Duodenal mucosa (tissue), 2 donors: ENCODE results near the gene CHSY1.

Source experiments
- H3K27ac ChIP-seq: one replicate; pipeline ENCODE4 v1.7.0; 2013; ENCODE audit warnings: low read depth, low read length
- H3K27me3 ChIP-seq, 2 donors: one replicate each; pipeline ENCODE4 v1.7.0; 2013; ENCODE audit warnings: low read length in 2 of 2, control low read depth in 1 of 2; ENCODE audit not compliant: insufficient read depth in 2 of 2, control insufficient read depth in 1 of 2
- H3K36me3 ChIP-seq, 2 donors: one replicate each; pipeline ENCODE4 v1.7.0; 2013; ENCODE audit warnings: low read length in 2 of 2, control low read depth in 1 of 2; ENCODE audit not compliant: insufficient read depth in 2 of 2, control insufficient read depth in 1 of 2
- H3K4me1 ChIP-seq, 2 donors: one replicate each; pipeline ENCODE4 v1.7.0; 2013; ENCODE audit warnings: low read length in 2 of 2, control low read depth in 1 of 2; ENCODE audit not compliant: insufficient read depth in 2 of 2, control insufficient read depth in 1 of 2
- H3K4me3 ChIP-seq, 2 donors: one replicate each; pipeline ENCODE4 v1.7.0; 2013; ENCODE audit warnings: low read length in 2 of 2, low read depth in 1 of 2
- H3K9ac ChIP-seq, 2 donors: one replicate each; pipeline ENCODE4 v1.7.0; 2013; ENCODE audit warnings: low read length in 2 of 2, low read depth in 1 of 2
- H3K9me3 ChIP-seq, 2 donors: one replicate each; pipeline ENCODE4 v1.7.0; 2013; ENCODE audit warnings: low read length in 2 of 2, control low read depth in 1 of 2; ENCODE audit not compliant: control insufficient read depth in 1 of 2

Gene CHSY1

DNA sequence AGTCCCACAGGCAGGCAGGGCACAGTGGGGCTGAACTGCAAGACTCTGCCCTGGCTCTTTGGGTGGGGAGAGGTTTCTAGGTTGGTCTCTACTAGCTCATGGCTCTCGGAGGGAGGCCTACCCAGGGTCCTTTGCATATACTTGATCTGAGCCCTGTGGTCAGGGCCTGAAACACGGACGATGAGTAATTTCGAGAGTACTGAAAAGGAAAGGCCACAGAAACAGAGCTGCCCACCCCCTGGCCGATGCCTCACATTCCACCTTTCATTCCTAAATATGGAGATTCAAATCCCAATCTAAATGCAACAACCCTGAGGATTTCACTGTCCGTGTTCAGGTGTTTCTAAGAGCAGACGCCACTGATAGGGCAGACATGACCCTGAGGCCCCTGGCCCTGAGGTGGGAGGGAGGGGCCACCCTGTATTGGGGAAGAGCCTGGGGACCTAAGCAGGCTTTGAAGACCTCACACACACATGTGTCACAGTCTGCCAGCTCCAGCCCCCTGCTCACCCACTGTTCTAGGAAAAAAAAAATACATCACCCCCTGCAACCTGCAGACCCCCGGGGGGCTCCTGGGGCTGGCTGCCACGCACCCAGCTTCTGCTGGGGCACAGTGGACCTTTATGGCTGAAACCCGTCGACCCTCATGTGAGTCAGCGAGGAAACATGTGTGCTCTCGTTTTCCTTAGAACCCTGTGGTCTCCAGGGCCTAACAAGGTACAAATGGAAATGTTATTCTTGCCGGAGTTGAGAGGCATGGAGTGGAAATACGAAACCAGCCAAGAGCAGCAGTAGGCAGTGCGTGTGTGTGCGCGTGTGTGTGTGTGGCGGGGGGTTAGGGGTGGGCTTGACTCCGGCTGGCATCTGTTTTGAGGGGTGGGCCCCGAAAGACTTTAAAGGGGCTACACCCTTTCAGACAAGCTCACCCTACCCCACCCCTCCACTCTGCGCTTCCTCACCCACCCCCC lies 112.7 kb downstream of the CHSY1 start:
- Histone ChIP-seq H3K36me3 (no peaks in the 10 kb centered on the region), H3K27me3 (no peaks in the 10 kb centered on the region), H3K4me3 (no peak overlapping the region), H3K9me3 (peaks cover 0 to 5% of the 10 kb centered on the region in 2 donors), H3K9ac (no peak overlapping the region), H3K4me1 (peaks cover 14% of the 10 kb centered on the region in 2 donors), H3K27ac (no peak overlapping the region)

DNA sequence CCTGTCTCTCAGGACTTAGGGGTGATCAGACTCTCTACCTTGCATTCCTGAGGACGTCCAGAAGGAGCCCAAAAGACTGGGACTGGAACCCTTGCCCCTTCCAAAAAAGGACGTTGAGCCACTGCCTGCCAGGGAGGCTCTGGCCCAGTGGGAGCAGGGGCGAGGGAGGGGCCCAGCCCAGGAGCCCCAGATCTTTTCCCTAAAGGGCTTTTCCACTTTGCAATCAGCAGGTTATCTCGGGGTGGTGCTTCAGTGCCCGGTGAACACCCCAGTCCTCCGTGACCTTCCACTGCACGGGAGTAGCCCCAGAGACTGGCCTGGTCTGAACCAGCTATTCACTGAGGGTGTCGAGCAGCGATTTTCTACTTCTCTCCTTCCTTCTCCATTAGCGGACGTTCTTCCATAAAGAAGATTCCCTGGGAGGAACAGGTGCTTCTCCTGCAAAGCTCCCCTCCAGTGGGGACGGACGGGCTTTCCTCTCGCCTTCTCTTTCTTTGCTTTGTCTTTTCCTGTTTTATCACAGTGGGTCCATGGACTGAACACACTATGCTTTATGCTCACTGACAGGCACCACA lies 113.7 kb downstream of the CHSY1 start:
- no peak overlapping the region for H3K4me3 ChIP-seq
- H3K36me3 ChIP-seq = no peaks in the 10 kb centered on the region
- no peak overlapping the region for H3K9ac ChIP-seq
- H3K4me1 ChIP-seq = peaks cover 14% of the 10 kb centered on the region in 2 donors
- no peaks in the 10 kb centered on the region for H3K27me3 ChIP-seq
- H3K27ac ChIP-seq = no peak overlapping the region
- peaks cover 0 to 5% of the 10 kb centered on the region in 2 donors for H3K9me3 ChIP-seq

DNA sequence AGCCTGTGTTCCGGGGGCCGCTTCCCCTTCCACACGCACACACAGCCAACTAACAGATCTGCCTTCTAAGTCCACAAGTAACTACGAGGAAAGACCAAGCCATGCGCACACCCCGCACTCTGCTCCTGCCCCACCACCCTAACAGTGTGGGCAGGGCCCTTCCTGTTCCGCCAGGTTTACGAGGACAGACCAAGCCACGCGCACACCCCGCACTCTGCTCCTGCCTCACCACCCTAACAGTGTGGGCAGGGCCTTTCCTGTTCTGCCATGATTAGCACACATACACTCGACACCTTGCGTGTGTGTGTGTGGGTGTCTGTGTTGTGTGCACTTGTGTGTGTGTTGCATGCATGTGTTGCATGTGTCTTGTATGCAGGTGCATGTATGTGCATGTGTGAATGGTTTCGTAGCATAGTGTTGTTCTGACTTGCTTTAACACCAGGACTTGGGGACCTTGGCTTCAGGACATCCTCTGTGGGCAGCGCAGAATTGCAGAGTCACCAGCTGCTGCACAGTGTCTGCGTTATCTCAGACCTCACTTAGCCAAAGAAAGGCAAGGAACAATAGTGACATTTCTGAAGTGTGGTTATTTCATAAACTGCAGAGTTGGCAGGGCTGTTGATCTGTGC lies 114.4 kb downstream of the CHSY1 start:
- H3K9ac ChIP-seq = no peak overlapping the region
- H3K4me3 ChIP-seq = no peak overlapping the region
- H3K27me3 ChIP-seq = no peaks in the 10 kb centered on the region
- no peak overlapping the region for H3K27ac ChIP-seq
- no peaks in the 10 kb centered on the region for H3K36me3 ChIP-seq
- peaks cover 0 to 5% of the 10 kb centered on the region in 2 donors for H3K9me3 ChIP-seq
- H3K4me1 ChIP-seq = peaks cover 14% of the 10 kb centered on the region in 2 donors

DNA sequence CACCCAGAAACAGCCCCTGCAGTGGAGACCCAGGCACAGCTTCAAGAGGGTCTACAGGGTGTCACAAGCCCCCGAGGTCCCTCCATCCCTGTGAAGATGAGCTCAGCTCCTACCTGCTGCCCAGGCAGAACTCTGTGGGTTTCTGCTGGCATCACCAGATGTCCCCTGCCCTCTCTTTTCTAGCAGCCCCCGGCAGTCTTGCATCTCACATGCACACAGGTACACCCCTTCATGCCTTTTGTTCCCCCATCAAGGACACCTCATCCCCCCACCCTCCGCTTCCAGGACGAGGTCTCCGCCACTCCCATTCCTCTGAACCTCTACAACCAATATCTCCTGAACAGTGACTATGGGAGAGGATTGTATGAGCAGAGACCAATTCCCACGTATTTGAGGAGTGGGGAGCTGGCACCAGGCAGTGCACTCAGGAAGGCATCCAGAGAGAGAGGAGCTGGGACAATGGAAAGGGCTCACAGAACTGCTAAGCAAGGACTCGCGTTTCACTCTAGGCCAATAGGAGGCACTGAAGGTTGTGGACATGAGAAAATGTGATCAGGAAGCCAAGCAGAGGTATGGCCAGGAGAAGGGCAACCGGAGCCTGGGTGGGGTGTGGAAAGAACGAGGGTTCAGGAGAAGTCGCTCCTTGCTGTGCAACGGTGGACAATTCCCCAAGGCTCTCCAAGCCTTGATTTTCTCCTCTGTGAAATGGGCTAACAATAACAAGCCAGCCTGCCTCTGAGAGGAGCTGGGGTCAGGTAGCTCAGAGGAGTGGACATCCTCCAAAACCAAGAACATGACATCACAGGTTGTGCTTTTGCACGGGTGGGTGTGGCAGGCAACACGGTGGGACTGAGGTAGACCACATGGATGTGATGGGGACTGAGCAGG lies 115.2 kb downstream of the CHSY1 start:
- Histone ChIP-seq H3K4me1 (peaks cover 14% of the 10 kb centered on the region in 2 donors), H3K27ac (no peak overlapping the region), H3K9ac (no peak overlapping the region), H3K9me3 (peaks cover 0 to 5% of the 10 kb centered on the region in 2 donors), H3K4me3 (no peak overlapping the region), H3K27me3 (no peaks in the 10 kb centered on the region), H3K36me3 (no peaks in the 10 kb centered on the region)

DNA sequence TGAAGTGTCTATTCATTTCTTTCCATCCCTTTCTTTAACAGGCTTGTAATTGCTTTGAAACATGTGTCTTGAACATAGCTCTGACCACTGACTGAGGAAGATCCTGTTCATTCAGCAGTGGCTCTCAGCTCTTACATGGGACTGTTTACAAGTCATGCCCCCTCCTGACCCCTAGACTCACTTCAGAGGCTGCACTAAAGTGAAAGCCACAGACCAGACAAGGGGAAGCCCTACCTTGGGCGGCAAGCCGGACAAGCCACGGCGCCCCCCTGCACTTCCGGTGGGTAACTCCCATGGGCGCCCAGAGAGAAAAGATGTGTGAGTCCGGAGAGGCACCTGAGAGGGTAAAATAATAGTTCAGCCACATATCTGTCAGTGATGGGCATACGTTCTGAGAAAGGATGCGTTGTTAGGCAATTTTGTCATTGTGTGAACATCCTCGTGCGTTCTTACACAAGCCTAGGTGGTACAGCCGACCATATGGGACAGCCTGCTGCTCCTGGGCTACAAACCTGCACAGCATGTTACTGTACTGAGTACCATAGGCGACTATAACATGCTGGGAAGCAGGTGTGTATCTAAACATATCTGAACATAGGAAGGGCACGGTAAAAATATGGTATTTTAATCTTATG lies 116.2 kb downstream of the CHSY1 start:
- Histone ChIP-seq H3K4me1 (peaks cover 14% of the 10 kb centered on the region in 2 donors), H3K9ac (no peak overlapping the region), H3K36me3 (no peaks in the 10 kb centered on the region), H3K27ac (no peak overlapping the region), H3K27me3 (no peaks in the 10 kb centered on the region), H3K9me3 (peaks cover 0 to 5% of the 10 kb centered on the region in 2 donors), H3K4me3 (no peak overlapping the region)

DNA sequence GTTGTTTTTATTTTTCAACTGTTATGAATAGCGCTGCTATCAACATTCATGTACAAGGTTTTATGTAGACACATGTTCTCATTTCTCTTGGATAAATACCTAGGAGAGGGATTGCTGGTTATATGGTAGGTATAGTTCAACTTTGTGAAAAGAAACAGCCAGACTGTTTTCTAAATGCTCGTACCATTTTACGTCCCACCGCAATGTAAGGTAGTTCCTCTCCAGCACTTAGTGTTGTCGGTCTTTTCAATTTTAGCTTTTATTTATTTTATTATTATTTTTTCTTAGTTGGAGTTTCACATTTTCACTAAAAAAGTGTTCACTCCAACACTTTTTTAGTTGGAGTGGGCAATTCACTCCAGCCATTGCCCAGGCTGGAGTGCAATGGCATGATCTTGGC lies 117.1 kb downstream of the CHSY1 start:
- Histone ChIP-seq H3K9me3 (peaks cover 0 to 5% of the 10 kb centered on the region in 2 donors), H3K4me1 (peaks cover 10 to 14% of the 10 kb centered on the region in 2 donors), H3K27me3 (no peaks in the 10 kb centered on the region), H3K27ac (no peak overlapping the region), H3K4me3 (no peak overlapping the region), H3K9ac (no peak overlapping the region), H3K36me3 (no peaks in the 10 kb centered on the region)

DNA sequence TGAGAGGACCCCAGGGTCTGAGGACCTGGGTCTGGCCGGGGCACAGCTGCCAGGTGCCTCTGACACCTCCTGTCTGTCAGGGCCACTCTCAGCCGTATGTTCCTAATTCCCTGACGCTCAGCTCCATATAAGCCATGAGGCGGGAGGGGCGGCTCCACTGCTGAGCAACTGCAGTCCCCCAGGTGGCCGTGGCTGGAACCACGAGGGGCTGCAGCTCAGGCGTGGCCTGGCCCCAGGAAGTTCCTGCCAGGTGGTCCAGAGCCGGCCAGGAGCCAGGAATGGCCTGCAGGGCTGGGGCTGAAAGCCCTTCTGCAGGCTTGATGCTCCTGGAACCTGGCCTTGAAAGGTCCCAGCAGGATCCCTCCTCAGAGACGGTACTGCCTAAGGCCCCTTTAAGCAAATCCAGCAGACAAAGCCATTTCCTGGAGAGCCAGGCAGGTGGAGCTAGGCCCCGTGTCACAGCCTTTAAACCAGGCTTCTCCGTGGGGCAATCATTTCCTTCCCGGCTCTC lies 118.0 kb downstream of the CHSY1 start:
- no peak overlapping the region for H3K4me3 ChIP-seq
- no peaks in the 10 kb centered on the region for H3K27me3 ChIP-seq
- no peak overlapping the region for H3K27ac ChIP-seq
- H3K9ac ChIP-seq = no peak overlapping the region
- H3K9me3 ChIP-seq = peaks cover 0 to 5% of the 10 kb centered on the region in 2 donors
- H3K36me3 ChIP-seq = no peaks in the 10 kb centered on the region
- peaks cover 6 to 14% of the 10 kb centered on the region in 2 donors for H3K4me1 ChIP-seq

DNA sequence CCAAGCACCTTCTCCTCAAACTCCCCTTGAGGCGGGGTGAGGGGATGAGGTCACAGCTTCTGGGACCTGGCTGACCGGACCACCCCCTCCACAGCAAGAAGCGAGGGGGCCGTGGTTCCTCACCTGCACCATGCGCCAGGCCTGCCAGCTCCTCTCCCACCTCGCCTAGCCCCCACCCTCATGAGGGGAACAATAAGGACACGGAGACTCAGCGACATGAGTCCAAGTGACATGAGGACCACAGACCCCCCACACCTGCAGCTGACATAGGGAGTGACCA lies 118.7 kb downstream of the CHSY1 start:
- Histone ChIP-seq H3K4me3 (no peak overlapping the region), H3K4me1 (peaks cover 9 to 20% of the 10 kb centered on the region in 2 donors), H3K27me3 (no peaks in the 10 kb centered on the region), H3K27ac (no peak overlapping the region), H3K36me3 (no peaks in the 10 kb centered on the region), H3K9me3 (peaks cover 0 to 5% of the 10 kb centered on the region in 2 donors), H3K9ac (no peak overlapping the region)

DNA sequence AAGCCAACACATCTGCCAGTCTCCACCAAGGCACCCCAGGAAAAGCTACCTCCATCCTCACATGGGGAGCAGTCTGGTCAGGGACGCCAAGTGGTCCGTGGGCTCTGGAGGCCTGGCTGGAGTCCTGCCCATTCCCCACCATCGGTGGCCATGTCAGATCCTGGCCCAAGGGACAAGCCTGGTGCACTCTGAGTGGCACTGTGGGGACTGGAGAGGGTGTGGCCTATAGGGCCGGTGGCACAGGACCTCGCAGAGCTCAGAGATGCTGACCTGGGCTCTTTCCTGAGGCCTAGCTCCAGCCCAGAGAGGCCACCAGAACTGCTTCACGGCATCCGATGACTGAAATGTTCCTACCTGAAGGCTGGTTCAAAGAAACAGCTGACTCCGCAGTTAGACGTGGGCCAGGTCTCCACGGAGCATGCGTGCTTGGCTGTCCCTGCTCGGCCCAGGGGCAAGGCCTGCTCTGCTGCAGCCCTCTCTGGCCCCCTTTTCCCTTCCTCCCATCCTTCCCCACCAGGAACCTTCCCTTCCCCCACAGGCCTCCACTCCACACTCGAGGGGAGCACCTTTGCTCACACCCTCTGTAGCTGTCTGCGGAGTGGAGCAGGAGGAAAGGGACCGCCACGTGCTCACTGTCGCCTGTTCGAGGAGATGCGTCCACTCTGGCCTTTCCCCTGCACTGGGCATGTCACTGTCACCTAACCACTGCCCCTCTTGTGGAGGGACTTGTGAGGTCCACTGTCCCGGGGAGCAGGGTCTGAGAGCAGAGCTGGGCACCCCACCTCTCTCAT lies 119.3 kb downstream of the CHSY1 start:
- no peak overlapping the region for H3K9ac ChIP-seq
- peaks cover 0 to 5% of the 10 kb centered on the region in 2 donors for H3K9me3 ChIP-seq
- H3K4me3 ChIP-seq = no peak overlapping the region
- no peaks in the 10 kb centered on the region for H3K27me3 ChIP-seq
- peaks cover 14 to 24% of the 10 kb centered on the region in 2 donors for H3K4me1 ChIP-seq
- H3K36me3 ChIP-seq = no peaks in the 10 kb centered on the region
- no peak overlapping the region for H3K27ac ChIP-seq
